Measurements from ENCODE around the gene CCKAR.
"Not testable (repeated sequence)": the region's sequence is repeated elsewhere in the genome, so short reads cannot be mapped to it uniquely, and the experiment has no call there.

Gene CCKAR

DNA sequence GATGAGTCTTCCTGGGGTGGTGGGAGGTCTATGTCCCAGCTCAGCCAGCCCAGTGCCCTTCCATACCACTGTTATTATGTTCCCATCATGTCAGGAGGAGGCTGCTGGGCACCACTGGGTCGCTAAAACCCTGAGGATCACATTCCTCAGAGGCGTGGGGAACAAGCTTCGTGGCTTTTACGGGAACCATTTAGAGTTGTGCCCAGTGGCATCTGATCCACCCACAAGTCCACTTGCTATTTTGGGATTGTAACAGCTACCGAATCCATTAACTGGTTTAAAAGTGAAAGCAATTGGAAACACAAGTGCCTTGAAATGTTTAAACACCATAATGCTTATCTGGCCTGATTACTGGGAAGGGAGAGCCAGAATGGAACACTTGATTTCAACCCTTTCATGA is 13.1 kb upstream of the CCKAR start:
- Histone ChIP-seq H3K4me1 (ENCODE audit: control insufficient read depth, insufficient read depth, low read depth, low read length) (peaks cover 1% of the 10 kb centered on the region), H3K79me1 (replicated peaks; ENCODE audit: low read length, poor library complexity, severe bottlenecking) (no peaks in the 10 kb centered on the region), H2BK12ac (ENCODE audit: low read length in 2 of 2) (no peak overlapping the region), H3K23ac (ENCODE audit: low read length in 2 of 2) (no peak overlapping the region), H2BK5ac (ENCODE audit: low read depth, low read length, poor library complexity, severe bottlenecking) (no peak overlapping the region), H3K9me3 (ENCODE audit: control insufficient read depth, low read length) (no peaks in the 10 kb centered on the region), H2BK120ac (ENCODE audit: low read depth, low read length) (no peak overlapping the region), H3K18ac (ENCODE audit: low read depth in 1 of 2, low read length in 2 of 2) (no peak overlapping the region), H3K4me2 (ENCODE audit: low read length, poor library complexity, severe bottlenecking) (no peak overlapping the region), H3K27ac (ENCODE audit: low read length, poor library complexity, severe bottlenecking) (no peak overlapping the region), H3K27me3 (ENCODE audit: control insufficient read depth in 1 of 2, insufficient read depth in 1 of 2, low read length in 2 of 2) (no peaks in the 10 kb centered on the region), H4K8ac (ENCODE audit: low read length) (no peak overlapping the region), H3K9ac (ENCODE audit: low read length) (no peak overlapping the region), H3K14ac (ENCODE audit: low read length in 2 of 2) (no peak overlapping the region), H3K36me3 (ENCODE audit: control insufficient read depth in 1 of 2, insufficient read depth in 2 of 2, low read depth in 1 of 2, low read length in 2 of 2) (no peaks in the 10 kb centered on the region), H2AFZ (ENCODE audit: low read depth, low read length) (no peak overlapping the region), H2BK15ac (ENCODE audit: low read depth, poor library complexity, severe bottlenecking) (no peak overlapping the region), H3K4ac (ENCODE audit: low read depth in 1 of 2, low read length in 2 of 2) (no peak overlapping the region), H4K91ac (ENCODE audit: low read length) (peak overlapping the region; percentile 12), H2AK5ac (ENCODE audit: low read length, severe bottlenecking) (no peak overlapping the region), H3K4me3 (ENCODE audit: insufficient read depth in 1 of 2, low read depth in 1 of 2, low read length in 2 of 2) (no peak overlapping the region)
- 78% methylated on average over 5 of the region's 5 CpGs for WGBS
- no peak for DNase-seq

DNA sequence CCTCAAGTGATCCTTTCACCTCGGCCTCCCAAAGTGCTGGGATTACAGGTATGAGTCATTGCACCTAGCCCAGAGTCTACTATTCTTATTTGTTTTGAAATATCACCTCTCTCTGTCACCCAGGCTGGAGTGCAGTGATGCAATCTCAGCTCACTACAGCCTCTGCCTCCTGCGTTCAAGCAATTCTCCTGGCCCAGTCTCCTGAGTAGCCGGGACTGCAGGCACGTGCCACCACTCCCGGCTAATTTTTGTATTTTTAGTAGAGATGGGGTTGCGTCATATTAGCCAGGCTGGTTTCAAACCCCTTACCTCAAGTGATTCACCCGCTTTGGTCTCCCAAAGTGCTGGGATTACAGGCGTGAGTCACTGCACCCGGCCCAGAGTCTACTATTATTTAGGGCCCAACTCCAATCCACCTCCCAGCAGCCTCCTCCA is 10.3 kb upstream of the CCKAR start:
- H3K27ac ChIP-seq (ENCODE audit: low read length, poor library complexity, severe bottlenecking); H3K9ac ChIP-seq (ENCODE audit: low read length); H2BK5ac ChIP-seq (ENCODE audit: low read depth, low read length, poor library complexity, severe bottlenecking); H3K4me3 ChIP-seq (ENCODE audit: insufficient read depth in 1 of 2, low read depth in 1 of 2, low read length in 2 of 2); H3K79me1 ChIP-seq (replicated peaks; ENCODE audit: low read length, poor library complexity, severe bottlenecking); H2BK12ac ChIP-seq (ENCODE audit: low read length in 2 of 2); H3K4ac ChIP-seq (ENCODE audit: low read depth in 1 of 2, low read length in 2 of 2); H3K9me3 ChIP-seq (ENCODE audit: control insufficient read depth, low read length); H3K27me3 ChIP-seq (ENCODE audit: control insufficient read depth in 1 of 2, insufficient read depth in 1 of 2, low read length in 2 of 2); H3K23ac ChIP-seq (ENCODE audit: low read length in 2 of 2); H3K4me2 ChIP-seq (ENCODE audit: low read length, poor library complexity, severe bottlenecking); H4K8ac ChIP-seq (ENCODE audit: low read length); H3K18ac ChIP-seq (ENCODE audit: low read depth in 1 of 2, low read length in 2 of 2); H3K36me3 ChIP-seq (ENCODE audit: control insufficient read depth in 1 of 2, insufficient read depth in 2 of 2, low read depth in 1 of 2, low read length in 2 of 2); H2AFZ ChIP-seq (ENCODE audit: low read depth, low read length); H4K91ac ChIP-seq (ENCODE audit: low read length); H3K14ac ChIP-seq (ENCODE audit: low read length in 2 of 2); H2AK5ac ChIP-seq (ENCODE audit: low read length, severe bottlenecking); H3K4me1 ChIP-seq (ENCODE audit: control insufficient read depth, insufficient read depth, low read depth, low read length); H2BK15ac ChIP-seq (ENCODE audit: low read depth, poor library complexity, severe bottlenecking); H2BK120ac ChIP-seq (ENCODE audit: low read depth, low read length): not testable (repeated sequence)
- DNase-seq = peak; percentile 15
- WGBS = 84% methylated on average over 9 of the region's 9 CpGs

DNA sequence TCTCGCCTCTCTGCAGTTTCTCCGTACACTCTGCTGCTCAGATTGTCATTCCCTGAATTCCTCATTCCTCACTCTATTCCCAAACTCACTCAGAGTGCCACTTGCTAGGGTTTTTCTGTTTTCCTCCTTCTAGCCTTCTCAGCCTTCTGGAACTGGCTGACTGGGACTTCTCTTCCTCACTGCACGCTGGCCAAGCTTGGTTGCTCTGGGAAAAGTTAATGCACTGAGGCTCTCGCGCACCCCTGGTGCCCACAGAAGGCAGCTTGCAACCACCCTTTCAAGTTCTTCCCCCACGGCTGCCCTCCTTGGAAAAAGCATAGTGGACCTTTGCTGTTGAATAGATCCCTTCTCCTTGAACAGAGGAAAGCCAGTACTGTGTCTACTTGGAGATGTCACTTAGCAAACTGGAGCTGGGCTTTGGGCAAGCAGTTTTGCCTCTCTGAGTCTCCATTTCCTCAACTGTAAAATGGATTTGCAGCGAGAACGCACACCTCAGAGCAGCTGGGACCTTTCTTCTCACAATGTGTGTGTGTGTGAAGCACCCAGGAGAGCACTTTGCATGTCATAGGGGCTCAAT is 6.0 kb upstream of the CCKAR start:
- H3K14ac ChIP-seq (ENCODE audit: low read length in 2 of 2) = no peak overlapping the region
- no peak overlapping the region for H3K4me2 ChIP-seq (ENCODE audit: low read length, poor library complexity, severe bottlenecking)
- H4K91ac ChIP-seq (ENCODE audit: low read length) = no peak overlapping the region
- no peak overlapping the region for H2AK5ac ChIP-seq (ENCODE audit: low read length, severe bottlenecking)
- no peak overlapping the region for H2BK5ac ChIP-seq (ENCODE audit: low read depth, low read length, poor library complexity, severe bottlenecking)
- H3K4me3 ChIP-seq (ENCODE audit: insufficient read depth in 1 of 2, low read depth in 1 of 2, low read length in 2 of 2) = no peak overlapping the region
- no peak overlapping the region for H3K9ac ChIP-seq (ENCODE audit: low read length)
- no peak overlapping the region for H4K8ac ChIP-seq (ENCODE audit: low read length)
- H3K27me3 ChIP-seq (ENCODE audit: control insufficient read depth in 1 of 2, insufficient read depth in 1 of 2, low read length in 2 of 2) = peaks cover 0 to 22% of the 10 kb centered on the region in 2 experiments
- no peak overlapping the region for H3K27ac ChIP-seq (ENCODE audit: low read length, poor library complexity, severe bottlenecking)
- H3K4me1 ChIP-seq (ENCODE audit: control insufficient read depth, insufficient read depth, low read depth, low read length) = peaks cover 1% of the 10 kb centered on the region
- H3K23ac ChIP-seq (ENCODE audit: low read length in 2 of 2) = no peak overlapping the region
- no peak overlapping the region for H3K18ac ChIP-seq (ENCODE audit: low read depth in 1 of 2, low read length in 2 of 2)
- peaks cover 3% of the 10 kb centered on the region for H3K9me3 ChIP-seq (ENCODE audit: control insufficient read depth, low read length)
- no peak overlapping the region for H2BK15ac ChIP-seq (ENCODE audit: low read depth, poor library complexity, severe bottlenecking)
- 92% methylated on average over 8 of the region's 8 CpGs for WGBS
- no peaks in the 10 kb centered on the region for H3K79me1 ChIP-seq (replicated peaks; ENCODE audit: low read length, poor library complexity, severe bottlenecking)
- H3K4ac ChIP-seq (ENCODE audit: low read depth in 1 of 2, low read length in 2 of 2) = no peak overlapping the region
- H3K36me3 ChIP-seq (ENCODE audit: control insufficient read depth in 1 of 2, insufficient read depth in 2 of 2, low read depth in 1 of 2, low read length in 2 of 2) = no peaks in the 10 kb centered on the region
- H2BK12ac ChIP-seq (ENCODE audit: low read length in 2 of 2) = no peak overlapping the region
- H2BK120ac ChIP-seq (ENCODE audit: low read depth, low read length) = no peak overlapping the region
- no peak for DNase-seq
- no peak overlapping the region for H2AFZ ChIP-seq (ENCODE audit: low read depth, low read length)

DNA sequence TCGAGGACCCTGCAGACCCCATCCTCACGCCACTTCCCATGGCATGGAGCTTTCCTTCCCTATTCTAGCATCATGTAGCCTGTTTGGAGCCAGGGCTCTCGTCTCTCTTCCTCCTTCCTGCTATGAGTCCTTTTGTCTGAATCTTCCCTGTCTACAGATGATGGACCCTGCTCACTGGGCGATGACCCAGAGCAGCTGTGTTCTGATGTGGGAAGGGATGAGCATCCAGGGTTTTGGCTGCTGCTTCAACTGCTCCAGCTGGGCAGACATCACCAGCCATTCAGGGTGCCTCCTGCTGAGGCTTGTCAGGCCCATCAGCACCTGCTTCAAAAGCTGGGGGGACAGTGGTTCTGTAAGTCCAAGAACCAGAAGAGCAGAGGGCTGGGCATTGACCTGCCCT is 3.2 kb upstream of the CCKAR start:
- H3K23ac ChIP-seq (ENCODE audit: low read length in 2 of 2) = no peak overlapping the region
- H3K36me3 ChIP-seq (ENCODE audit: control insufficient read depth in 1 of 2, insufficient read depth in 2 of 2, low read depth in 1 of 2, low read length in 2 of 2) = no peaks in the 10 kb centered on the region
- H2AFZ ChIP-seq (ENCODE audit: low read depth, low read length) = no peak overlapping the region
- no peaks in the 10 kb centered on the region for H3K79me1 ChIP-seq (replicated peaks; ENCODE audit: low read length, poor library complexity, severe bottlenecking)
- H3K27ac ChIP-seq (ENCODE audit: low read length, poor library complexity, severe bottlenecking) = no peak overlapping the region
- H3K18ac ChIP-seq (ENCODE audit: low read depth in 1 of 2, low read length in 2 of 2) = no peak overlapping the region
- H4K8ac ChIP-seq (ENCODE audit: low read length) = no peak overlapping the region
- no peak overlapping the region for H2BK120ac ChIP-seq (ENCODE audit: low read depth, low read length)
- H2BK12ac ChIP-seq (ENCODE audit: low read length in 2 of 2) = no peak overlapping the region
- H3K9me3 ChIP-seq (ENCODE audit: control insufficient read depth, low read length) = peaks cover 3% of the 10 kb centered on the region
- no peak overlapping the region for H2AK5ac ChIP-seq (ENCODE audit: low read length, severe bottlenecking)
- no peaks in the 10 kb centered on the region for H3K4me1 ChIP-seq (ENCODE audit: control insufficient read depth, insufficient read depth, low read depth, low read length)
- no peak overlapping the region for H3K9ac ChIP-seq (ENCODE audit: low read length)
- no peak overlapping the region for H3K4ac ChIP-seq (ENCODE audit: low read depth in 1 of 2, low read length in 2 of 2)
- peaks cover 3 to 50% of the 10 kb centered on the region in 2 experiments for H3K27me3 ChIP-seq (ENCODE audit: control insufficient read depth in 1 of 2, insufficient read depth in 1 of 2, low read length in 2 of 2)
- 78% methylated on average over 4 of the region's 4 CpGs for WGBS
- DNase-seq = no peak
- no peak overlapping the region for H2BK5ac ChIP-seq (ENCODE audit: low read depth, low read length, poor library complexity, severe bottlenecking)
- H3K4me2 ChIP-seq (ENCODE audit: low read length, poor library complexity, severe bottlenecking) = no peak overlapping the region
- no peak overlapping the region for H4K91ac ChIP-seq (ENCODE audit: low read length)
- no peak overlapping the region for H2BK15ac ChIP-seq (ENCODE audit: low read depth, poor library complexity, severe bottlenecking)
- no peak overlapping the region for H3K4me3 ChIP-seq (ENCODE audit: insufficient read depth in 1 of 2, low read depth in 1 of 2, low read length in 2 of 2)
- no peak overlapping the region for H3K14ac ChIP-seq (ENCODE audit: low read length in 2 of 2)
